ENCODE measurements around the gene WFDC9.

- TF ChIP-seq CTCF (conservative IDR thresholded peaks at IDR 0.05), result no peak
- TF ChIP-seq EZH2 (IDR thresholded peaks at IDR 0.05; ENCODE audit: low read depth), result no peak
These were observed 16.5 kb upstream of the WFDC9 start for GRCh38 chr20:45647441-45648050.
